GM21447 (cell line): ENCODE results near the gene NHS.
"Not testable (repeated sequence)": the region's sequence is repeated elsewhere in the genome, so short reads cannot be mapped to it uniquely, and the experiment has no call there.

Source experiments
- ATAC-seq: cut with Tn5 transposase; IDR thresholded peaks from one replicate; pipeline ENCODE4 v1.9.1; 2021; ENCODE audit not compliant: unreplicated experiment

The NHS gene

DNA sequence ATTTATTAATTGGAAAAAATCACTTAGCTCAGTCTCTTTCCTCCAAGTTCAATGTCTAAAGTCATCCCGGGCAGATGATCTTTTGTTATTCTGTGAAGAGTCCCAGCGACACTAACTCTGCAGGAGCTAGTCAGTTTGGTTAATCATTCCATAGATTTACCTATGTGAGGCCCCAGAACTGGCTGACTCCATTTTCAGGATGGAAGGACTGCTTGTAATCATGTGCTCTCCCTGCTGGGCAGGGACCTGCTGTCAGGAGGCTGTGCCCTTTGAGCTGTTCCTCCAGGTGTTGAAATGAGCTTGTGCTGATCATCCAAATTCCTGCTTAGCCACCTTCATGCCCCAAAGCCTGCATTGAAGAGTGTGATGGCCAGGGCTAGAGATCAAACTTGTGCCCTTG lies 169.8 kb downstream of the NHS start:
- no peak for ATAC-seq

DNA sequence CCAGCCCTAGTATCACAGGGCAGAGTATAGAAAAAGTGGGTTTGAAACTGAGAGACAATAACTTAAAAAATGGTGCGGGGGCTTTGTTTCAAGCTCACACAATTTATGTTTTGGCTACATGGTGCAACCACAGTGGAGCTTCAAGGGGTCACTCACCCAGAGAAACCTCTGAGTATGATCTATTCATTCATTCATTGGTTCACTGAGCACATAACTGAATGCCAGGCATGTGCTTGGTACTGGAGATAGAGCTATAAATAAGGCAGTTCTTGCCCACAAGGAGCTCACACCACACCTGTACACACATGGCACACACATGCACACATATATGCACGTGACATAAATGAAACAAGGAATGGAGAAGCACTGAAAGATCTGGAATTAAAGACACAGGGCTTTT lies 171.4 kb downstream of the NHS start:
- ATAC-seq = no peak

DNA sequence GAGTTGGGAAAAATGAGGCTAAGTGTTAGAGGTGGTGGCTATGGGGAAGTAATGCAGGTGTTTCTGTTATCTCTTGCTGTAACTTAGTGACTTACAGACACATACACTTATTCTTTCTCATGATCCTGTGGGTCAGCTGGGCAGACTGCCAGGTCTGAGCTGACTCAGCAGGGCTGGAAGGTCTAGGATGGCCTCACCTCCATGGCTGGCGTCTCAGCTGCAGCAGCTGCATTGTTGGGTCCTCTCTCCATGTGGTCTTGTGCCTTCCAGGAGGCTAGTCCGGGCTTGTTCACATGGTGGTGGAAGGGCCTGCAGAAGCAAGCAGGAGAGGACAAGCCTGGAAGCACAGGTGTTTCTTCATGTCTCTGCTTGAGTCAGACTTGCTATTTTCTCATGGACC lies 172.7 kb downstream of the NHS start:
- peak; percentile 79 for ATAC-seq

DNA sequence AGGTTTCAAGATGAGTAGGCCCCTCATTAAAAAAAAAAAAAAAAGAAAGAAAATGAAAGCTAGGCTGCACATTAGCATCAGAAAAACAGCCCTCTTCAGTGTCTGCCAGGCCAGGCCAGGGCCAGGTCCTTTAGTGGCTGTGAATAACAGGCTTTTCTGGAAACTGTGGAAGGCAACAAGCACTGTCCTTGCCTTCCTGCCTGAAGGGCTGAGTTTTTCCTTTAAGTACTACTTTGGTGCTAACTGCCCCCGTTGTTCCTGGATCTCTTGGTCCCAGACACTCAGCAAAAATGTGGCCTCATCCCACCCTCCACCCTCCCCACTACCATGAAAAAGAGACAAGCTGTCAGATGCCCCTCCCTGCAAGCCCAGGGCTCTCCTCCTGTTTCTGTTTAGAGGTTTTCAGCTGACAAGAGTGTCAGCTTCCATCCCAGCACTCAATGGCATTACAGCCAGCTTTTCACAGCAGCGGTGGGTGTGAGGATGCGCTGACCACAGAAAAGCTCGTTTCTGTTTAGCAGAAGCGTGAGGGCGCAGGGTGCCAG lies 174.2 kb downstream of the NHS start:
- no peak for ATAC-seq

DNA sequence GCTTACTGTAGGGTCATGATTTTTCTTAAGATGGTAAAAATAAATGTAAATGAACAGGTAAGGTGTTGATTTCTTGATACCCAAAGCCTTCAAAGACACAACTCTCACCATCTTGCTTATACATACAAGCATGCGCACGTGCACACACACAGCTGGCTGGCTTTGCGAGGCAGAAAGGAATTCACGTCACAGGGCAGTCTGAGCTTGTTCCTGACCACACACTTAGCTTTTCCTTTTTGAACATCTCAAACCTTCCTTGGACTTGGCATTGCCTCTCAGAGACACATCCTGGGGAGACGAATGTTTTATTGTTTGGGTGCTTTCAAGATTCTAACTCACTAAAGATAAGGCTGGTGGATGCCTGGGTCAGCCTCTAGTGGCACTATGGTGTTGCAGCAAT lies 175.0 kb downstream of the NHS start:
- ATAC-seq = no peak

DNA sequence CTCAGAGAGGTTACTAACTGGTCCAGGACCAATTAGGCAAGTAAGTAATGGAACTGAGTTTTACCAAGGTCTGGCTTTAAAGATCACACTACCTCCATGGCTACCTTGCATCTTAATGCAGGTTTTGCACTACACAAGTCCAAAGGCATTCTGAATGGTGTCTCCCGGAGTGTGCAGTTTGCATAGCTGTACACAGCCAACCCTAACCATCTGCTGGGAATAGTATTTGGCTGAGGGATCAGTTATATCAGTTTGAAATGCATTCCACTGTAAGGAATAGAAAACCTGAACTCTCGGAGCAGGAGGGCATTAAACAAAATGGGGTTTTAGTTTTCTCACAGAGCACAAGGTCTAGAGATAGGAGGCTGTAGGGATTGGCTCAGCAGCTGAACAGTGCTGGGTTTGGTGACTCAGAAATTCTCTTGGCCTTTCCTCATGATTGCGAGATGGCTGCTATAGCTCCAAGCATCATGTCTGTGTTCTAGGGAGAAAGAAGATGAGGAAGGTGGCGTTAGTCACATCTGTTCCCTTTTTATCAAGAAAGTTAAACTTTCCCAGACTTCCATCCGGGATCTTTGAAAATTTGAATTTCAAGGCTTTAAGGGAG lies 177.1 kb downstream of the NHS start:
- no peak for ATAC-seq

DNA sequence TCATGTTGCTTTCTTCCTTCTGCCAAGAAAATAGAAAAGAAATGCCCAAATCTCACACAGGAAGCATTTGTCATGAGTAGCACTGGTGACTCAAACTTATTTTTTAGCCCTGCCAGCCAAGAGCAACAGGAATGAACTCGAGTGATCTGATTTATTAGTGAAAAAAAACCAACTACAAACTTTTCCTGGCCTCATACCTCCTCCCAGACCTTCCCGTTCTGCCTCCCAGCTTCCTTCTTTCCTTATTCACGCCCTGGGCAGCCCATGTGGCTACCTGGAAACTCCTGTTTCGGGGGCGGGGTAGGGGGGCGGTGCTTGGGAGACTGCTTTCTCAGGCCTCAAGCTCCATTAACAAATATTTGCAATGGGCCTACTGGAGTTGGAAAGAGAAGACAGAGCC lies 178.5 kb downstream of the NHS start:
- no peak for ATAC-seq

DNA sequence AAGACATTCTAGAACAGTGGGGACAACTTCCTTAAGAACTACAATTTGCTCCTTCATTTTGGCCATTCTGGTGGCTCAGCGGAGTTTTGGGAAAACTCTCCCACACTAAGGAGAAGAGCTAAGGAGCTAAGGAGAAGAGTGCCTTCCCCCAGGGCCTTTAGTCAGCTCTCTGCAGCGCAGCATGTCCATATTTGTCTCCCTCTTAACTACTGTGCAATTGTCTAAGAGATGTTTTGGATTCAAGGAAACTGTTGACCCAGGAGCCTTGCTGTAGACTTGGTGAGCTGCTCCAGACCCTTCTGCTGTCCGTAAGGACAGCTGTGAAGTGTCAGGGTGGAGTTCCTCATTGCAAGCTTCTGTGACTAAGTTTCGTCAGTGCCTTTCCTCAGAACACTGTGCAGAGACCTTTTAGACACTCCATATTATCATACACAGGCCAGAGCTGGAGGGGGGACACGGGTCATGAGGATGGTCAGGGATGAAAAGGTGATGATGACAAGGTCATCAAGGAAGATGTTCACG lies 179.0 kb downstream of the NHS start:
- ATAC-seq = no peak

DNA sequence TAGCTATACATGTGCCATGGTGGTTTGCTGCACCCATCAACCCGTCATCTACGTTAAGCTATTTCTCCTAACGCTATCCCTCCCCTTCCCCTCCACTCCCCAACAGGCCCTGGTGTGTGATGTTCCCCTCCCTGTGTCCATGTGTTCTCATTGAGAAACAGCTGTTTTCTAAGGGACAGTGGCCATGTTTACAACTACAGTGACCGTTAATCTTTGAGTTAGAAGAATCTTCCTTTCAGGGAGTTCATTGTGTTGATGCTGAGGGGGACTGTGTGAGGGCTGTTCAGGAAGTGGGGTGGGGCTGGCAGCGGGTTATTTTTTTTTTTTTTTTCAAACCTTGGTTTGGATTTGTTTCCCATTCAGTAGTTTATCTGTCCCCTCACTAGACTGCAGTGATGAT lies 179.9 kb downstream of the NHS start:
- ATAC-seq = no peak

DNA sequence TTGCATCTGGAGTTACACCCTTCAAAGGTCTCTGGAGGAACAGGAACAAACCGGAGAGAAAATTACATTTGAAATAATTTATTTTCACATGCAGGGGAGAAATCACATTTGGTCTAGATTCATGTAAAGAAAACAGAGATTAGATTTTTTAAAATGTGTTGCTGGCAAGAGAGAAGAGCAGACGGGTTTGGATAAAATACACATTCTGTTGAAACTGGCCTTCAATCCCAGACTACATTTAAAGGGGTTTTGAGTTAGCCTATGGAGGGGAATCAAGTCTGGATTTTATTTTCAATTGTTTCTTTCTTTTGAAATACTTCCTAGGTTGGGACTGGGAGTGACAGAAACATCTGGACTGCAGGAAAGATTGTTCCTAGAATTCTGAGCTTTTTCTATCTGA lies 180.8 kb downstream of the NHS start:
- ATAC-seq = no peak

DNA sequence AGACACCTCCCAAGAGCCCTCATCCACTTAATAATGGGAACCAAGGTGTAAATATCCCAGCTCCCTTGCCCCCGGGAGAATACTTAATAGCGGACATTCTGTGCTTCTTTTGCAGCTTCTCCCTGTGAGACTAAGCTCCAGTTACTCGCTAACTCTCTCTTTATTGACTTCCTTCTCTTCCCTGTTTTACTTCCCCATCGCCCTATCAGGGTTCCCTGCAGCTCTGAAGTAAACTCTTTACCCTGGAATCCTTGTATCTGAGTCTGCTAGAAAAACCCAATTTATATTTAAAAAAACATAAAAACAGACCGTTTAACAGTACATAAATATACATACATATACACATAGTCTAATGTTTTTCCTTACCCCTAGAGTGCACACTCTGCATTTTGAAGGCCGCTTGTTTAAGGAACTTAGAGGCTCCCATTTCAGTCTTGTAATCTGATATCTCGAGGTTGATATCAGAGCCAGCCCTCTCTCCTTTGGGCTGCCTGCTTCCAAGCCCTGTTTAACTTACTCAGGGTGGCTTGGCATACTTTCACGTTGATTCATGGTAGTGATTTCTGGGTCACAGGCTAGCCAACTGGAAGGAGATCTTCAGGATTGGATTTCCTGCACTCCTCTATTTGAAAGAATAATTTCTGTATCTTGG lies 184.9 kb downstream of the NHS start:
- no peak for ATAC-seq

DNA sequence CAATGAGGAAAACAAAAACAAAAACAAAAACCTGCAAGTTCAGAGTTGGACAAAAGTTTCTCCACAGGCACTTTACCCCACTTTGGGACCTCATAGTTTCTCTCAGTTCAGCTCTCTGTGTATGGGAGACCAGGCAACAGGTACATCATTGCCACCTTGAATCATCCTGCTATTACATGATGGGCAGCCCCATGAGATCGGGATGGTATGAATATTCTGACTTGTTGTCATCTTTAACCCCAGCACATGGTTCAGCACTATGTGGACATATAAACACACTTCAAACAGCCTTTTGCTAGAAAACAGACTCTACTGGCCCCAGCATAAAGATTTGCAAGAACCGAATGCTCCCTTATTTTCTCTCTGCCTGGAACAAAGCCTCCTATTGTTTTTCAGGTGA lies 185.4 kb downstream of the NHS start:
- ATAC-seq = no peak

DNA sequence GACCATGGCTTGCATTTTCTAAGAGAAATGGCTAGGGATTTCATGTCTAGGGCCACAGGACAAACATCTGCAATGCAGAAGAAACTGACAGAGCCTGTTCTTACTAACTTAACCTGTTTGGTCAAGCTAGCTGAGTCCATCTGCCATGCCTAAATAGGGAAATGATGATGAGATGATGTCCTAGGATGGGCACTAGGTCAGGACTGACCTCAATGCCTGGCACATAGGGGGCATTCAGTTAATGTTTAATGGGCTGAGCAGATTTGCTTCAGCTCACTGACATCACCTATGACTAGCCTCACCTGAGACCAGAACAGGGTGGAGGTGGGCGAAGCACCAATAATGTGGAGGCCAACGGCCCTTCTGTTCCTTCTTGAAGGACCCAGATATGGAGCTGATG lies 188.1 kb downstream of the NHS start:
- ATAC-seq = no peak

DNA sequence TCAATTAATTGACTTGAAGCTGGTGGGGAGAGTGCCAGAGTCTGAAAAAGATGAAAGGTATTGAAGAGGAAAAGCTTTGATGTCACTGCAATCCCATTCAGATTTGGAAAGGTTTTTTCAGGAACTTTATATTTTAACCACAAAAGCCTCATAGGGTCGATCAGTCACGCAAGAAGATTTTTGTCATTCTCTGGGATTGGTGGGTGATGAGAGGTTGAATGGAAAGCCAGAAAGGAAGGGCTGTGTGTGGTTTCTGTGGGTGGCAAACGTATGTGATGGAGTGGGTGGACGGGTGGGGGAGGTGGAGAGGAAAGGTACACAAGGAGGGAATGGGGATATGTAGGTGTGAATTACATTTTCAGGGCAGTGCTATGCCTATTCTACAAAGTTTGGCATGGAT lies 188.5 kb downstream of the NHS start:
- ATAC-seq = no peak

DNA sequence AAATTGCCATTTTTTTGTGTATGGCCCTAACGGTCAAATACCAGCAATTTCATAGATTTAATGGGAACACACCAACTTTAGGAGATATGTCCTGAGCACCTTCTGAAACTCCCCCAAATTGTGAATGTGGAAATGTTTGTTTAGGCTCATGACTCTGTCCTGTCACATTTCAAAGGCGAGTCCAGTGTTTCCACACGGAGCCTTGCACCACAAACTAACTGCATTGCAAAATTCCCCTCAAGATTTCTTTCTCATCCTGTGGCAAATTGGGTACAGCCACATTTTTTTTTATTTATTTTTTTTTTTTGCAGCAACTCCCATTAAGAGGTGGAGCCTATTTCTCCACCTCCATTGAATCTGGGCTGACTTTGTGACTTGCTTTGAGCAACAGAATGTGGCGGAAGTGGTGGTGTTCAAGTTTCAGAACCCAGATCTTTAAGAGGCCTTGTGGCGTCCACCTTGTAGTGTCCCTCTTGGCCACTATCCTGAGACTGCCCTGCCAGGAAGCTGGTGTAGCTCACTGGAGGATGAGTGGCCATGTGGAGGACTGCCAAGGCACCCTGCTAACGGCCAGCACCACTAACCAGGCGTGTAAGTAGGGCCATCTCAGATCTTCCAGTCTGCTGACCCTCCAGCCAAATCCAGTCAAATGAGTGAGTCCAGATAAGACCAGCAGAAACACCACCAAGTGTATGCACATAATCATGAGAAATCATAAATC lies 189.8 kb downstream of the NHS start:
- no peak for ATAC-seq

DNA sequence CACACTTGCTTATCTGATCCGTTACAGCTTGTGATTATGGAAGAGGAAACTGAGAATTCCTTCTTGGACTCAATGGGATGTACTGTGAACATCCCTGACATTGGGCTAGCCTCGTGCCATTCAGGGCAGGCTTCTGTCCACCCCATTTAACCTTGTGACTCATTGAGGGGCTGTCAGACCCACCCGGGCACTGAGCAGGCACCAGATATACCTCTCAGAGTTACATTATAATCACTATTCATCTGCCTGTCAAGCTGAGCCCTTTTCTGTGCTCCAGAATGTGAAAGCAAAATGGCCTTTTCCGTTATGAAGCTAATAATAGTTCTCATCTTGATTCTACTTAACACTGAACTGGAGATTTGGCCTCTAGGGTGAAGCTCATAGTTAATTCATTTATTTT lies 191.7 kb downstream of the NHS start:
- no peak for ATAC-seq

DNA sequence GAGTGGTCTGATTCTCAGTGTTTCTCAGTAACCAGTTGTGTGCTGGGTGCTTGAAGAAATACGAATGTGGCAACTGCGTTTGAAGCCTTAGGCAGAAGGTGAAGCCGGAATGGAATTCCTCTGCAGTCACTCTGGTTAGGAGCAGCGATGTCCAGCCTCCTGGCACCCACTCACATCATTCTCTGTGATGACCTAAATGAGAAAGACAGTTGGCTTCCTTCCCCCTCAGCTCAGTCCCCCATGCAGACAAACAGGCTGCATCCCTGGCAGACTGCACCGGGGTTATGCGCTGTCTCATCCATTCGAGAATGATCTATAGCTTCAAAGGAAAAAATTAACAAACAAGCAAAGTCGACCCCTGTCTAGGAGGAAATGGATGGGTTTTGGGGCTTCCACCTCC lies 192.2 kb downstream of the NHS start:
- ATAC-seq = no peak

DNA sequence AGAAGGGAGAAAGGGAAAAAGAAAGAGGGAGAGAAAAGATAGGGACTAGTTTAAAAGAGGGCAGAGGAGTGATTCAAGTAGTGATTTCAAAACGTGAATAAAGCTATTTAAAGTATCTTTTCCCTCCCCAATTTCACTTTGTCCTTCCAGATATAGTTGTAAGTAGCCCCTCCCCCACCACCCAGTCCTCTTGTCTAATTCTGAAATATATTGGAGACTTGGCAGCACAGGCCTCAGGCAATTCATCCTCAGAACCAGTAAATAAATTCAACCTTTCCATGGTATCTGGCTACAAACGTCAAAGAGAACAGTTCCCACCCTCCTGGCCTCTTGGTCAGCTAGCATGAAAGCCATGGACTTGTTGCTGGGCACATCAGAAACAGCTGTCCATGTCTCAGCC lies 192.8 kb downstream of the NHS start:
- ATAC-seq = no peak

DNA sequence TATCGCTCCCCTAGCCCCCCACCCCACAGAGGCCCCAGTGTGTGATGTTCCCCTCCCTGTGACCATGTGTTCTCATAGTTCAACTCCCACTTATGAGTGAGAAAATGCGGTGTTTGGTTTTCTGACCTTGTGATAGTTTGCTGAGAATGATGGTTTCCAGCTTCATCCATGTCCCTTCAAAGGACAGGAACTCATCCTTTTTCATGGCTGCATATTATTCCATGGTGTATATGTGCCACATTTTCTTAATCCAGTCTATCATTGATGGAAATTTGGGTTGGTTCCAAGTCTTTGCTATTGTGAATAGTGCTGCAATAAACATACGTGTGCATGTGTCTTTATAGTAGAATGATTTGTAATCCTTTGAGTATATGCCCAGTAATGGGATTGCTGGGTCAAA lies 193.8 kb downstream of the NHS start:
- not testable (repeated sequence) for ATAC-seq

DNA sequence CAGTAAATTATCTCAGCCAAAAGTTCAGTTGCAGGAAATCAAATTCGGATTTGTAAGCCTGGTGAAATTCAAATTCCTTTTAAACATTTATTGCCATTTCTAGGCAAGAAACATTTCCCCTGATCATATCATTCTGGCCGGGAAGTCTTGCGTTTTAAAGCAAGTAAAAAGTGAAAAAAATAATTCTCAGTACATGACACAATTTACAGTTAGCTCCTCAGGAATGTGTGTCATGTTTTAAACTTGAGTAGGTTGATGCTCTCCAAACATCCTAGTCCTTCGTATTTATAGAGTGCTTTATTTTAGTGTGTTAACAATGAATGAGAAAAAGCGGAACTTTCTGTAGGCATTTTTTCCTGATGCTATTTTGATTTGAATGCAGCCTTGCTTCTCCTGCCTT lies 204.0 kb downstream of the NHS start:
- ATAC-seq = no peak

DNA sequence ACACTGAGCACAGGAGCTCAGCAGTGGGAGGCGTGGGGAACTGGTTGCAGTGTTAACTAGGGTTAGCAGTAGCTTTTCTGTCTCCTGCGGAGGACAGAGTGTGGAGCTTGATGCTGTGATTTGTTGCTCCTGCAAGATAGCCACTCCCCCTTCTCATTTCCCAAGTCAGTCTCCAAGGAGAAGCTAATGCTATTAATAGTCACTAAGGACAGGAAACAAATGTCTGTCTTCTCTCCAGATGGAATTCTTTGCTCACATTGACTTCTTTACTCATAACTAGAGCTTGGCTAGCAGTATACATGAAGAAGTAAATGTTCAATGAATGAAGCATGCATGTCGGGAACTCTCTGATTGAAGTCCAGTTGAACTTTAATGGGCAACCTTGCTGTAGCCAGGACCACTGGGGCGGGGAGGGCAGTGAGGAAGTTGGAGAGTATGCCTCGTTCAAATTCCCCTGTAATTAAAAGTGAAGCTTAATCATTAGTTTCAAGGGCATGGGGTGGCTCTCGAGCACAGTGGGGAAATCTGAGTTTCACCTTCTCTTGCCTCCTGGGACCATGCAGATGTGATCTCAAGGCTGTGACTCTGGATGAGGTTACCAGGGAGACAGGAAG lies 205.6 kb downstream of the NHS start:
- ATAC-seq = no peak

DNA sequence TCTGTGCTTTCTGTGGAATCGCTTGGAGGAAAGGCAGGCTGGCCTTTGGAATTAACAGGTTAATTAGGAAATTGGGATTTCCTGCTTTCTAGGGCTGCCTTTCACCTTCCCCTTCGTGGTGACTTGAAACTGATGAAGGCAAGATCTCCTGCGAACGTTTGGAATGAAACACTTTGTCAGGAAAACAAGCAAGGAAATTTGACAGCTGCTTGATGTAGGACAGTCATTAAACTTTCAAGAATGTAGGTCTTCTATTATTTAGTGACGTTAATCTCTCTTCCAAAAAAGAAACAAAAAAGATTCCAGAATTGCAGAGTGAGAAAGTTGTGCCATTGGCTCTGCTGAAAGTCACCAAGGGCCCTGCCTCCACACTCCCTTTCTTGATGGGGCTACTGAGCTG lies 206.6 kb downstream of the NHS start:
- ATAC-seq = no peak
